Upper lobe of left lung (tissue), 6 donors: ENCODE data around the gene EMILIN3. TPM values are rescaled to one million over a fixed set of nuclear protein-coding genes. Genes with fewer than 3 reads are reported as not detected.

Experiments used
- ATAC-seq, 2 donors: fragments of 200-7000 bp; cut with Tn5 transposase; one replicate each; pipeline ENCODE4 v1.9.1; 2022; ENCODE audit warnings: mild to moderate bottlenecking in 2 of 2, moderate library complexity in 2 of 2; ENCODE audit not compliant: low FRiP score in 2 of 2
- DNase-seq, 2 donors: peaks; one replicate each; pipeline ENCODE4 v3.0.0-alpha.2; 2019 to 2020
- H3K27ac ChIP-seq, 4 donors: fragments of 200-600 bp; sonication (generic); one replicate each; pipeline ENCODE4 v1.5.1; 2016 to 2019
- H3K27me3 ChIP-seq, 4 donors: fragments of 200-600 bp; sonication (generic); one replicate each; pipeline ENCODE4 v1.5.1; 2017 to 2019
- H3K36me3 ChIP-seq, 4 donors: fragments of 200-600 bp; sonication (generic); one replicate each; pipeline ENCODE4 v1.5.1; 2016 to 2019
- H3K4me1 ChIP-seq, 4 donors: fragments of 200-600 bp; sonication (generic); one replicate each; pipeline ENCODE4 v1.5.1; 2018 to 2019
- H3K4me3 ChIP-seq, 4 donors: fragments of 200-600 bp; sonication (generic); one replicate each; pipeline ENCODE4 v1.5.1; 2017 to 2019; ENCODE audit warnings: mild to moderate bottlenecking in 2 of 4, moderate library complexity in 1 of 4
- H3K9me3 ChIP-seq, 4 donors: fragments of 200-600 bp; sonication (generic); one replicate each; pipeline ENCODE4 v1.5.1; 2018 to 2019
- EP300 ChIP-seq, 4 donors: sonication (generic); formaldehyde crosslinking; IDR thresholded peaks; one replicate each; pipeline ENCODE4 v1.5.1; 2017; ENCODE audit warnings: antibody characterized with exemption in 4 of 4, control low read depth in 2 of 4
- POLR2A ChIP-seq, 4 donors: fragments of 450-650 bp; IDR thresholded peaks; one replicate each; pipeline ENCODE4 v1.5.1; 2016 to 2017; ENCODE audit warnings: antibody characterized with exemption in 4 of 4, mild to moderate bottlenecking in 2 of 4
- POLR2AphosphoS5 ChIP-seq, 2 donors: sonication (generic); formaldehyde crosslinking; IDR thresholded peaks; one replicate each; pipeline ENCODE4 v1.5.1; 2017; ENCODE audit warnings: antibody characterized with exemption in 2 of 2
- WGBS, 2 donors: methylation state at CpG; one replicate each; pipeline ENCODE4 v1.1.5; 2017 to 2018; 5-methylcytosine and 5-hydroxymethylcytosine counted together
- total RNA-seq, 6 donors: library from RNA; depleted of rRNA in 4 of 6; stranded (reverse); fragments of >200 nt in 4 of 6; gene quantifications; one replicate each; pipeline versions ENCODE4 v1.1.0 to v1.2.1, GENCODE V29; 2016 to 2021
- TF ChIP-seq, protein P1 (sequence below), 6 experiments: fragments of 450-650 bp in 4 of 6; fragments of 200-600 bp in 2 of 6; sonication (generic) in 2 of 6; IDR thresholded peaks; one replicate each; pipeline ENCODE4 v1.5.1; 2016 to 2019; ENCODE audit warnings: antibody characterized with exemption in 6 of 6
- donor health status: DM: no; HTN: no; CAD: no; lungs with moderate emphysema.
- donor health status: DM: no; HTN: yes; CAD: no; lungs with severe emphysema.

Gene EMILIN3
- total RNA-seq, 6 donors from 2014 or later: 0.06 to 0.61 (median 0.16) TPM; not detected in 2

GRCh38 chr20:41370176-41370575 is 3.6 kb upstream of the EMILIN3 start:
- TF ChIP-seq POLR2AphosphoS5 (IDR thresholded peaks at IDR 0.05) (no peak), POLR2A (IDR thresholded peaks at IDR 0.05) (no peak), EP300 (IDR thresholded peaks at IDR 0.05) (no peak)
- TF ChIP-seq, protein P1, sequence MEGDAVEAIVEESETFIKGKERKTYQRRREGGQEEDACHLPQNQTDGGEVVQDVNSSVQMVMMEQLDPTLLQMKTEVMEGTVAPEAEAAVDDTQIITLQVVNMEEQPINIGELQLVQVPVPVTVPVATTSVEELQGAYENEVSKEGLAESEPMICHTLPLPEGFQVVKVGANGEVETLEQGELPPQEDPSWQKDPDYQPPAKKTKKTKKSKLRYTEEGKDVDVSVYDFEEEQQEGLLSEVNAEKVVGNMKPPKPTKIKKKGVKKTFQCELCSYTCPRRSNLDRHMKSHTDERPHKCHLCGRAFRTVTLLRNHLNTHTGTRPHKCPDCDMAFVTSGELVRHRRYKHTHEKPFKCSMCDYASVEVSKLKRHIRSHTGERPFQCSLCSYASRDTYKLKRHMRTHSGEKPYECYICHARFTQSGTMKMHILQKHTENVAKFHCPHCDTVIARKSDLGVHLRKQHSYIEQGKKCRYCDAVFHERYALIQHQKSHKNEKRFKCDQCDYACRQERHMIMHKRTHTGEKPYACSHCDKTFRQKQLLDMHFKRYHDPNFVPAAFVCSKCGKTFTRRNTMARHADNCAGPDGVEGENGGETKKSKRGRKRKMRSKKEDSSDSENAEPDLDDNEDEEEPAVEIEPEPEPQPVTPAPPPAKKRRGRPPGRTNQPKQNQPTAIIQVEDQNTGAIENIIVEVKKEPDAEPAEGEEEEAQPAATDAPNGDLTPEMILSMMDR (IDR thresholded peaks at IDR 0.05): no peak
- Histone ChIP-seq H3K27ac (no peak overlapping the region), H3K4me3 (no peak overlapping the region), H3K4me1 (peaks cover 8 to 16% (median 10%) of the 10 kb centered on the region in 4 donors), H3K27me3 (peaks cover 0 to 22% (median 10%) of the 10 kb centered on the region in 4 donors), H3K36me3 (no peaks in the 10 kb centered on the region), H3K9me3 (peaks cover 4 to 11% (median 9%) of the 10 kb centered on the region in 4 donors)
- 78% methylated on average over 3 to 5 of the region's 5 CpGs for WGBS, 2 donors
- DNase-seq (no peak), ATAC-seq (no peak)

GRCh38 chr20:41369673-41370072 is 3.1 kb upstream of the EMILIN3 start:
- DNase-seq (no peak), ATAC-seq (no peak)
- H3K4me3 ChIP-seq: no peak overlapping the region
- no peak for TF ChIP-seq EP300 (IDR thresholded peaks at IDR 0.05)
- no peak for TF ChIP-seq POLR2A (IDR thresholded peaks at IDR 0.05)
- TF ChIP-seq, protein P1 (IDR thresholded peaks at IDR 0.05): no peak
- no peak for TF ChIP-seq POLR2AphosphoS5 (IDR thresholded peaks at IDR 0.05)
- H3K4me1 ChIP-seq: peaks cover 8 to 16% (median 10%) of the 10 kb centered on the region in 4 donors
- H3K36me3 ChIP-seq: no peaks in the 10 kb centered on the region
- 55 to 56% methylated on average over 2 of the region's 2 CpGs for WGBS, 2 donors
- peaks cover 4 to 11% (median 9%) of the 10 kb centered on the region in 4 donors for H3K9me3 ChIP-seq
- H3K27me3 ChIP-seq: peaks cover 0 to 23% (median 11%) of the 10 kb centered on the region in 4 donors
- no peak overlapping the region for H3K27ac ChIP-seq

GRCh38 chr20:41367956-41368355 is 1.3 kb upstream of the EMILIN3 start:
- H3K36me3 ChIP-seq: no peaks in the 10 kb centered on the region
- WGBS, 2 donors: 90 to 98% methylated on average over 3 of the region's 3 CpGs
- peaks cover 4 to 11% (median 9%) of the 10 kb centered on the region in 4 donors for H3K9me3 ChIP-seq
- no peak overlapping the region for H3K4me3 ChIP-seq
- H3K27ac ChIP-seq: no peak overlapping the region
- ATAC-seq: no peak
- peaks cover 0 to 26% (median 11%) of the 10 kb centered on the region in 4 donors for H3K27me3 ChIP-seq
- H3K4me1 ChIP-seq: peaks cover 8 to 16% (median 10%) of the 10 kb centered on the region in 4 donors
- TF ChIP-seq POLR2AphosphoS5 (IDR thresholded peaks at IDR 0.05) (no peak), EP300 (IDR thresholded peaks at IDR 0.05) (no peak), POLR2A (IDR thresholded peaks at IDR 0.05) (no peak)
- TF ChIP-seq, protein P1 (IDR thresholded peaks at IDR 0.05): no peak
- DNase-seq: no peak

DNA sequence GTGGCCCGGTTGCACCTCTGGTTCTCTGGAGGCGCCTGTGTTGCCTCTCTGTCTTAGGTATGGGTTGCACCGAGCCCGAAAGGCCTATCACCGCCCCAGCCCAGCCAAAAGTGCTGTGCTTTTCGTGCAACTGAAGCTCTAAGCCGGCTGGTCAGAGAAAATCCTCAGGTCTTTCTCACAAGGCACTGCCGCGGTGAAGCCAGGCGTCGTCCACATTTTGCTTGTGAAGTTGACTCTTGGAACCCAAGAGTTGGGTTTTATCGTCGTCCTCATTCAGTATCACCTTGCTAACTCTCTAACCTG is 726 bp upstream of the EMILIN3 start:
- 61 to 74% methylated on average over 8 to 13 of the region's 13 CpGs for WGBS, 2 donors

More for the DNA sequence above, 726 bp upstream of the EMILIN3 start:
- H3K27me3 ChIP-seq: peaks cover 0 to 26% (median 11%) of the 10 kb centered on the region in 4 donors
- TF ChIP-seq EP300 (IDR thresholded peaks at IDR 0.05): no peak
- no peak for TF ChIP-seq POLR2AphosphoS5 (IDR thresholded peaks at IDR 0.05)
- TF ChIP-seq POLR2A (IDR thresholded peaks at IDR 0.05): no peak
- TF ChIP-seq, protein P1 (IDR thresholded peaks at IDR 0.05): no peak
- peaks cover 4 to 11% (median 9%) of the 10 kb centered on the region in 4 donors for H3K9me3 ChIP-seq
- ATAC-seq (no peak), DNase-seq (no peak)
- H3K27ac ChIP-seq: no peak overlapping the region
- H3K4me1 ChIP-seq: peaks cover 8 to 16% (median 10%) of the 10 kb centered on the region in 4 donors
- no peaks in the 10 kb centered on the region for H3K36me3 ChIP-seq
- no peak overlapping the region for H3K4me3 ChIP-seq
